ENCODE data around the gene ACSF3.

DNA sequence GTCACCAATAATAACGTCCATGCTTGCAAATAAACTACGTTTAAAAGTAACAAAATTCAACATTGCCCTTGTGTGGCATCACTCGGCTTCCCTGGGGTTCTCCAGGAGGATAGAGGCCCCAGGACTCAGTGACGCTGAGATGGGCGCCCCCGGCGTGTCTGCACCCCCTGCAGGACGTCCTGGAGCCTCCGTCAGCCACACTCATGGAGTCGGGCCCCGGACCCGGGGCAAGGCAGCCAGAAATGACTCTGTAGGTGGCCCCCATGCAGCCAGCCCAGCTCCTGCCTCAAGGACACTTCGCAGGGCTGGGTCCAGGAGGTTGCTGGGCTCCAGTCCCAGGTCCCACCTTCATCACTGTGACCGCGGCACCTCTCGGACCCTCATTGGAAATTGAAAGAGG, 16.6 kb upstream of the ACSF3 start:
- no peak for TF ChIP-seq EZH2 (IDR thresholded peaks at IDR 0.05)
- TF ChIP-seq POLR2AphosphoS5 (IDR thresholded peaks at IDR 0.05; ENCODE audit: borderline replicate concordance, low read depth, low read length): no peak
- TF ChIP-seq FOXP2 (optimal IDR thresholded peaks at IDR 0.05; ENCODE audit: control extremely low read depth, extremely low read length, insufficient read depth): no peak

All from SK-N-MC (cell line).